GM12878 (cell line): ENCODE data around the gene PSME3. TPM values are rescaled to one million over a fixed set of nuclear protein-coding genes. Genes with fewer than 3 reads are reported as not detected.

Experiments
- ATAC-seq: fragments of 200-7000 bp; cut with Tn5 transposase; 3 replicates; pipeline ENCODE4 v1.9.1; 2020; ENCODE audit warnings: mild to moderate bottlenecking, moderate library complexity
- BruUV-seq: library from RNA; stranded (reverse); fragments of 400-500 nt; replicated peaks from 2 replicates; lab custom pipeline; 2021; lab: Mats Ljungman, UMichigan
- CTCF ChIA-PET: fragments of 300-600 bp; sonication (Branson Sonifier 250); formaldehyde crosslinking; extraction: SDS; loops from one replicate; lab custom pipeline; 2021; ENCODE audit warnings: inconsistent platforms; lab: Yijun Ruan, JAX
- POLR2A ChIA-PET: fragments of 350-600 bp; formaldehyde crosslinking; extraction: SDS; loops from one replicate; lab custom pipeline; 2021; ENCODE audit warnings: inconsistent platforms; lab: Charles Lee
- RAD21 ChIA-PET: fragments of 300-600 bp; sonication (Branson Sonifier 250); formaldehyde crosslinking; loops from one replicate; lab custom pipeline; 2023; ENCODE audit warnings: antibody characterized with exemption; ENCODE audit not compliant: unreplicated experiment; lab: Charles Lee
- SMC1A ChIA-PET: fragments of 300-600 bp; sonication (Branson Sonifier 250); formaldehyde crosslinking; loops from one replicate; lab custom pipeline; 2023; ENCODE audit not compliant: unreplicated experiment, uncharacterized antibody; lab: Charles Lee
- DNase-seq: peaks from one replicate; pipeline ENCODE4 v3.0.0-alpha.2; 2011; ENCODE audit warnings: low read depth, low spot score
- FAIRE-seq: peaks from 3 replicates; lab custom pipeline; 2011; peaks lifted over from hg19 to GRCh38; lab: Jason Lieb, UNC
- H2AFZ ChIP-seq: 2 replicates; pipeline ENCODE4 v1.6.0; 2011; ENCODE audit warnings: low read depth, low read length, control low read depth; ENCODE audit not compliant: control insufficient read depth
- H3K27ac ChIP-seq: 2 replicates; pipeline ENCODE4 v1.5.1; 2011; ENCODE audit warnings: control low read depth; ENCODE audit not compliant: control insufficient read depth, insufficient read depth
- H3K27me3 ChIP-seq, 2 experiments: replicated peaks in 1 of 2; 2 replicates each; pipeline versions ENCODE4 v1.6.0 to v1.6.1; 2011; ENCODE audit warnings: low read length in 1 of 2; ENCODE audit not compliant: control insufficient read depth in 2 of 2, insufficient read depth in 2 of 2
- H3K36me3 ChIP-seq, 2 experiments: 2 replicates each; pipeline ENCODE4 v1.5.1; 2011; ENCODE audit warnings: low read length in 1 of 2; ENCODE audit not compliant: control insufficient read depth in 2 of 2, insufficient read depth in 2 of 2
- H3K4me1 ChIP-seq: 2 replicates; pipeline ENCODE4 v1.6.1; 2011; ENCODE audit warnings: mild to moderate bottlenecking, low read length, moderate library complexity, mixed read lengths; ENCODE audit not compliant: control insufficient read depth, insufficient read depth
- H3K4me2 ChIP-seq: 2 replicates; pipeline ENCODE4 v1.6.0; 2011; ENCODE audit warnings: control low read depth; ENCODE audit not compliant: control insufficient read depth, insufficient read depth
- H3K4me3 ChIP-seq: fragments of 200-600 bp; sonication (generic); 2 replicates; pipeline ENCODE4 v1.5.1; 2016
- H3K79me2 ChIP-seq: 2 replicates; pipeline ENCODE4 v1.6.0; 2011; ENCODE audit warnings: low read length; ENCODE audit not compliant: control insufficient read depth, insufficient read depth
- H3K9ac ChIP-seq: 2 replicates; pipeline ENCODE4 v1.8.0; 2011; ENCODE audit warnings: low read length, control low read depth, mixed read lengths; ENCODE audit not compliant: control insufficient read depth, insufficient read depth
- H3K9me3 ChIP-seq: replicated peaks from 3 replicates; pipeline ENCODE4 v1.5.1; 2011; ENCODE audit warnings: mild to moderate bottlenecking, low read length; ENCODE audit not compliant: control insufficient read depth, insufficient read depth
- H4K20me1 ChIP-seq: 2 replicates; pipeline ENCODE4 v1.6.0; 2011; ENCODE audit not compliant: control insufficient read depth, insufficient read depth
- BHLHE40 ChIP-seq, 2 experiments: fragments of 450-650 bp in 1 of 2; IDR thresholded peaks; 2 replicates each; pipeline ENCODE4 v1.6.1; 2011 to 2017; ENCODE audit warnings: low read depth in 2 of 2, borderline replicate concordance in 1 of 2, improper control_type of control experiment in 1 of 2, low read length in 1 of 2, mild to moderate bottlenecking in 1 of 2
- BRCA1 ChIP-seq: IDR thresholded peaks from 2 replicates; pipeline ENCODE4 v1.6.1; 2011; ENCODE audit warnings: low read depth, low read length, improper control_type of control experiment
- NRF1 ChIP-seq: conservative IDR thresholded peaks from 2 replicates; pipeline ENCODE4 v1.6.1; 2011; ENCODE audit warnings: mild to moderate bottlenecking, low read depth, low read length, improper control_type of control experiment
- POLR2AphosphoS5 ChIP-seq: IDR thresholded peaks from 2 replicates; pipeline ENCODE4 v1.6.1; 2011; ENCODE audit warnings: mild to moderate bottlenecking, low read length, inconsistent platforms
- SREBF2 ChIP-seq: IDR thresholded peaks from 2 replicates; pipeline ENCODE4 v1.6.1; 2012; ENCODE audit warnings: mild to moderate bottlenecking, low read length
- TCF3 ChIP-seq: IDR thresholded peaks from 2 replicates; pipeline ENCODE4 v1.6.1; 2012; ENCODE audit warnings: low read depth, mild to moderate bottlenecking, low read length, borderline replicate concordance; ENCODE audit not compliant: insufficient read depth
- WRNIP1 ChIP-seq: IDR thresholded peaks from 2 replicates; pipeline ENCODE4 v1.6.1; 2011; ENCODE audit warnings: low read depth, low read length, improper control_type of control experiment, borderline replicate concordance
- WGBS: methylation state at CpG from one replicate; pipeline ENCODE4 v1.1.6; 2016; ENCODE audit warnings: low lambda C conversion rate; ENCODE audit not compliant: insufficient replicate concordance, insufficient coverage; ENCODE audit errors: missing lambda C conversion rate; 5-methylcytosine and 5-hydroxymethylcytosine counted together
- in situ Hi-C: fragments of 300-500 bp; cut with MboI; formaldehyde crosslinking; loops from 9 replicates; pipeline ENCODE4 v1.14.3; 2018; ENCODE audit warnings: mixed read lengths
- intact Hi-C: fragments of 100-400 bp; cut with micrococcal nuclease; formaldehyde crosslinking; loops from one replicate; pipeline ENCODE4 v1.14.2; 2022; ENCODE audit not compliant: unreplicated experiment
- polyA plus RNA-seq, 11 experiments: library from polyadenylated mRNA; depleted of rRNA in 4 of 11; unstranded in 6 of 11; stranded (reverse) in 5 of 11; fragments of >200 nt; fragmentation: Nextera tagmentation in 4 of 11; fragmentation: Illumina TruSeq in 1 of 11; extraction: Ambion mirVana in 4 of 11; extraction: Trizol in 1 of 11; gene quantifications; 1 replicate in 1 of 11; 2 replicates in 10 of 11; pipeline versions ENCODE4 v1.2.1 to v1.2.3, GENCODE V29; 2011 to 2016; ENCODE audit warnings: inconsistent platforms in 2 of 11, missing spikeins in 2 of 11, low read depth in 1 of 11
- total RNA-seq, 4 experiments: library from RNA; depleted of rRNA in 3 of 4; stranded (reverse); fragments of >200 nt in 3 of 4; fragmentation: Illumina TruSeq in 1 of 4; extraction: Trizol in 1 of 4; gene quantifications; 2 replicates each; pipeline versions ENCODE4 v1.2.1 to v1.2.3, GENCODE V29; 2013 to 2021
- TF ChIP-seq, protein P1 (sequence below): IDR thresholded peaks from 2 replicates; pipeline ENCODE4 v1.6.1; 2012; ENCODE audit warnings: low read depth, low read length, improper control_type of control experiment
- TF ChIP-seq, protein P2 (sequence below): fragments of 450-650 bp; formaldehyde crosslinking; IDR thresholded peaks from 2 replicates; pipeline ENCODE4 v1.4.0; 2020; ENCODE audit warnings: mild to moderate bottlenecking, moderate library complexity

Gene PSME3
- total and polyA plus RNA-seq, 10 of the 15 experiments (the other 5 are each of a cell fraction or from before 2014, with no cell fraction given), result 26.9 to 330 (median 137) TPM

DNA sequence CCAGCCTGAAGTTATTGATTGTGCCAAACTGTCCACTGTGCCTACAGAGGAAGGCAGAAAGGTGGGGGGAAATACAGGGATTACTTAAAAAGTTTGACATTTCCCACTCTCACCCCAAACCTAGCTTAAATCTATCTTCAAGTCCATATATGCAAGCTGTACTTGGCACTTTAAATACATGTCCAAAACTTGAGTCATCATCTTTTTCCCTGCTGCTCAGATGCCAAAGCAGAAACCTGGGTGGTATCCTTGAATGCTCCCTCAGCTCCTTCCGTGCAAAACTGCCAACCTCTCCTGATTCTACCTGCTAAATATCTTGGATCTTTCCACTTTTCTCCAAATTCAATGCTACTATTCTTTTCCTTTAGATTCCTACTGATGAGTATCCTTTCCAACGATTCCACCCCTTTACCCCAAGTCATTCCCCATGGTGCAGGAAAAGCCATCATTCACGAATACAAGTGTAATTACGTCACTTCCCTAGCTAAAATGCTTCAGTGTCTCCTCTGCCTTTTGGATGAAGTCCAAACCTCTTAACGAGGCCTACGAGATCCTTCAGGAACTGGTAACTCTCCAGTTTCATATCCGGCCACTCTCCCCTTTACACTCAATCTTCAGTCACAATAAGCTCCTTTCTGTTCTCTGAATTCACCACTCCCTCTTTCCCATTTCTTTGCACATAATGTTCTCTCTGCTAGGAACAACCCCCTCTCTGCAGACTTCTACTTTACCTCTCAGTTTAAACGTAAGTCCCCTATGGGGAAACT is 18.4 kb upstream of the PSME3 start:
- Histone ChIP-seq H3K9ac (no peak overlapping the region), H2AFZ (no peak overlapping the region), H3K27me3 (no peaks in the 10 kb centered on the region), H3K4me3 (no peak overlapping the region), H3K79me2 (no peaks in the 10 kb centered on the region), H3K27ac (no peak overlapping the region), H3K4me1 (no peaks in the 10 kb centered on the region), H3K9me3 (no peaks in the 10 kb centered on the region), H4K20me1 (no peaks in the 10 kb centered on the region), H3K4me2 (no peak overlapping the region), H3K36me3 (peaks cover 11 to 46% of the 10 kb centered on the region in 2 experiments)
- CTCF ChIA-PET, result interaction anchor here (2.2 to 2.3 kb wide), 2 partner anchors 10 to 12 kb away, joined by 10 to 11 read pairs; partner anchors contain the start of gene BECN1
- DNase-seq, result no peak
- WGBS, result 96% methylated on average over 8 of the region's 8 CpGs
- RAD21 ChIA-PET, result no interaction called here
- FAIRE-seq, result no peak
- SMC1A ChIA-PET, result interaction anchor here (1.0 kb wide), 1 partner anchor 183 kb away, joined by 5 read pairs; the partner anchor contains the start of gene RPL27
- TSS peak; percentile 16 for BruUV-seq
- ATAC-seq, result no peak
- TF ChIP-seq SREBF2, result no peak
- POLR2A ChIA-PET, result interaction anchor here (0.6 kb wide), 1 partner anchor 76 kb away, joined by 5 read pairs; no protein-coding TSS in a partner anchor
- intact Hi-C loops, result no loop called here
- in situ Hi-C loops, result no loop called here

- SMC1A ChIA-PET, result interaction anchor here (0.7 to 1.0 kb wide), 3 partner anchors 18 to 180 kb away, joined by 3 to 4 read pairs (median 3); partner anchors contain the start of gene RPL27
- no peak overlapping the region for H3K9ac ChIP-seq
- POLR2A ChIA-PET, result interaction anchor here (0.5 kb wide), 1 partner anchor 80 kb away, joined by 5 read pairs; no protein-coding TSS in a partner anchor
- no peak overlapping the region for H3K27ac ChIP-seq
- ATAC-seq, result no peak
- CTCF ChIA-PET, result interaction anchor here (0.7 to 2.2 kb wide), 7 partner anchors 13 to 240 kb away, joined by 3 to 8 read pairs (median 4); partner anchors contain the start of gene RPL27
- peaks cover 3% of the 10 kb centered on the region; the same call in 1 of the 2 replicates for H3K4me1 ChIP-seq
- H3K79me2 ChIP-seq, result peaks cover 8% of the 10 kb centered on the region
- in situ Hi-C loops, result no loop called here
- BruUV-seq, result no TSS peak
- RAD21 ChIA-PET, result interaction anchor here (0.9 kb wide), 1 partner anchor 24 kb away, joined by 3 read pairs; no protein-coding TSS in a partner anchor
- H3K36me3 ChIP-seq, result peaks cover 11 to 33% of the 10 kb centered on the region in 2 experiments
- H3K4me3 ChIP-seq, result no peak overlapping the region
- H3K4me2 ChIP-seq, result no peak overlapping the region
- H3K27me3 ChIP-seq, result no peaks in the 10 kb centered on the region
- no peak overlapping the region for H2AFZ ChIP-seq
- no peak for DNase-seq
- intact Hi-C loops, result no loop called here
- WGBS, result 6% methylated on average over 1 of the region's 1 CpG
- no peaks in the 10 kb centered on the region for H4K20me1 ChIP-seq
- no peaks in the 10 kb centered on the region for H3K9me3 ChIP-seq
- FAIRE-seq, result no peak
- TF ChIP-seq, protein P1, sequence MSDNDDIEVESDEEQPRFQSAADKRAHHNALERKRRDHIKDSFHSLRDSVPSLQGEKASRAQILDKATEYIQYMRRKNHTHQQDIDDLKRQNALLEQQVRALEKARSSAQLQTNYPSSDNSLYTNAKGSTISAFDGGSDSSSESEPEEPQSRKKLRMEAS, result no peak
- TF ChIP-seq BHLHE40 (IDR thresholded peaks at IDR 0.05; ENCODE audit: borderline replicate concordance in 1 of 2, low read depth in 2 of 2, low read length in 1 of 2) (no peak), POLR2AphosphoS5 (no peak), NRF1 (no peak), BRCA1 (no peak), TCF3 (no peak), WRNIP1 (no peak)
- TF ChIP-seq, protein P2, sequence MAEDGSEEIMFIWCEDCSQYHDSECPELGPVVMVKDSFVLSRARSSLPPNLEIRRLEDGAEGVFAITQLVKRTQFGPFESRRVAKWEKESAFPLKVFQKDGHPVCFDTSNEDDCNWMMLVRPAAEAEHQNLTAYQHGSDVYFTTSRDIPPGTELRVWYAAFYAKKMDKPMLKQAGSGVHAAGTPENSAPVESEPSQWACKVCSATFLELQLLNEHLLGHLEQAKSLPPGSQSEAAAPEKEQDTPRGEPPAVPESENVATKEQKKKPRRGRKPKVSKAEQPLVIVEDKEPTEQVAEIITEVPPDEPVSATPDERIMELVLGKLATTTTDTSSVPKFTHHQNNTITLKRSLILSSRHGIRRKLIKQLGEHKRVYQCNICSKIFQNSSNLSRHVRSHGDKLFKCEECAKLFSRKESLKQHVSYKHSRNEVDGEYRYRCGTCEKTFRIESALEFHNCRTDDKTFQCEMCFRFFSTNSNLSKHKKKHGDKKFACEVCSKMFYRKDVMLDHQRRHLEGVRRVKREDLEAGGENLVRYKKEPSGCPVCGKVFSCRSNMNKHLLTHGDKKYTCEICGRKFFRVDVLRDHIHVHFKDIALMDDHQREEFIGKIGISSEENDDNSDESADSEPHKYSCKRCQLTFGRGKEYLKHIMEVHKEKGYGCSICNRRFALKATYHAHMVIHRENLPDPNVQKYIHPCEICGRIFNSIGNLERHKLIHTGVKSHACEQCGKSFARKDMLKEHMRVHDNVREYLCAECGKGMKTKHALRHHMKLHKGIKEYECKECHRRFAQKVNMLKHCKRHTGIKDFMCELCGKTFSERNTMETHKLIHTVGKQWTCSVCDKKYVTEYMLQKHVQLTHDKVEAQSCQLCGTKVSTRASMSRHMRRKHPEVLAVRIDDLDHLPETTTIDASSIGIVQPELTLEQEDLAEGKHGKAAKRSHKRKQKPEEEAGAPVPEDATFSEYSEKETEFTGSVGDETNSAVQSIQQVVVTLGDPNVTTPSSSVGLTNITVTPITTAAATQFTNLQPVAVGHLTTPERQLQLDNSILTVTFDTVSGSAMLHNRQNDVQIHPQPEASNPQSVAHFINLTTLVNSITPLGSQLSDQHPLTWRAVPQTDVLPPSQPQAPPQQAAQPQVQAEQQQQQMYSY (CRISPR knock-in tag), result no peak
Measured at GRCh38 chr17:42817866-42818265, 15.3 kb upstream of the PSME3 start.
